GM20000 (cell line): ENCODE data around the gene TMEM208.

Source experiments
- DNase-seq: peaks from one replicate; pipeline ENCODE4 v3.0.0; 2012; ENCODE audit warnings: low spot score
- TF ChIP-seq, protein P1 (sequence below): IDR thresholded peaks from 2 replicates; pipeline ENCODE4 v1.5.1; 2012; ENCODE audit warnings: mild to moderate bottlenecking, control low read depth; ENCODE audit errors: extremely low read depth, missing control alignments

TMEM208 gene

DNA sequence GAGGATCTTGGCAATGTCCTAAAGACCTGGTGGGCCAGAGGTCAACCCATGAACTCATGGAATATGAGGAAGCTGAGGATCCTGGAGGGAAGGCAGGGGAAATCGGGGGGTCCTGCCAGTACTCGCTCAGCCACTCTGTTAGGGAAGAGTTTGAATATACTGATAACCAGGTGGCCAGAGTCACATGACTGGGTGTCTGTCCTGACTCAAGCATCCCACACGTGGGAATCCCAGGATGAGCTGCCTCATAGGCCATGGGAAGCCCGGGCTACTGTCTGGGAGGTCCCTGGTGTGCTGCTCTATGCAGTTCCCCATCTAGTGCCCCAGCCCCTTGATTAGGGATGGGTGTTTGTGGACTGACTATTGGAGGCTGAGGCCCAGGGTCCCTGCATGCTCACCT, 38.6 kb upstream of the TMEM208 start:
- no peak for DNase-seq
- TF ChIP-seq, protein P1, sequence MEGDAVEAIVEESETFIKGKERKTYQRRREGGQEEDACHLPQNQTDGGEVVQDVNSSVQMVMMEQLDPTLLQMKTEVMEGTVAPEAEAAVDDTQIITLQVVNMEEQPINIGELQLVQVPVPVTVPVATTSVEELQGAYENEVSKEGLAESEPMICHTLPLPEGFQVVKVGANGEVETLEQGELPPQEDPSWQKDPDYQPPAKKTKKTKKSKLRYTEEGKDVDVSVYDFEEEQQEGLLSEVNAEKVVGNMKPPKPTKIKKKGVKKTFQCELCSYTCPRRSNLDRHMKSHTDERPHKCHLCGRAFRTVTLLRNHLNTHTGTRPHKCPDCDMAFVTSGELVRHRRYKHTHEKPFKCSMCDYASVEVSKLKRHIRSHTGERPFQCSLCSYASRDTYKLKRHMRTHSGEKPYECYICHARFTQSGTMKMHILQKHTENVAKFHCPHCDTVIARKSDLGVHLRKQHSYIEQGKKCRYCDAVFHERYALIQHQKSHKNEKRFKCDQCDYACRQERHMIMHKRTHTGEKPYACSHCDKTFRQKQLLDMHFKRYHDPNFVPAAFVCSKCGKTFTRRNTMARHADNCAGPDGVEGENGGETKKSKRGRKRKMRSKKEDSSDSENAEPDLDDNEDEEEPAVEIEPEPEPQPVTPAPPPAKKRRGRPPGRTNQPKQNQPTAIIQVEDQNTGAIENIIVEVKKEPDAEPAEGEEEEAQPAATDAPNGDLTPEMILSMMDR = no peak

DNA sequence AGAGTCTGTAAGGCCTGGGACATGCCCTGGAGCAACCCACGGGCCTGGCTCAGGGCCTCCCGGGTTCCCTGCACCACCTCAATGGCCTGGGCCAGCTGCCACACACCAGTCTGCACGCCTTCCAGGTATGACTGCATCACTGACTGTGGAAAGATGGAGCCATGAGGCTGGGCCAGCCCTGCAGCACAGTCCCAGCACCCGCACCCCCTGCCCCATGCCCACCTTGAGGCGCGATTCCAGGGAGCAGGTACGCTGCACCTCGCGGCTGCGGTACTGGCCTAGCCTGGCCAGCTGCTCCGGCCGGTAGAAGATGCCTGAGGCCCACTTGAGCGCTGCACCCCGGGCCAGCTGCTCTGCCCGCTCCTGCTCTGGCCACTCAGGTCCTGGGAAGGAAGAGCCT, 38.1 kb upstream of the TMEM208 start:
- TF ChIP-seq, protein P1 = no peak
- DNase-seq = no peak

DNA sequence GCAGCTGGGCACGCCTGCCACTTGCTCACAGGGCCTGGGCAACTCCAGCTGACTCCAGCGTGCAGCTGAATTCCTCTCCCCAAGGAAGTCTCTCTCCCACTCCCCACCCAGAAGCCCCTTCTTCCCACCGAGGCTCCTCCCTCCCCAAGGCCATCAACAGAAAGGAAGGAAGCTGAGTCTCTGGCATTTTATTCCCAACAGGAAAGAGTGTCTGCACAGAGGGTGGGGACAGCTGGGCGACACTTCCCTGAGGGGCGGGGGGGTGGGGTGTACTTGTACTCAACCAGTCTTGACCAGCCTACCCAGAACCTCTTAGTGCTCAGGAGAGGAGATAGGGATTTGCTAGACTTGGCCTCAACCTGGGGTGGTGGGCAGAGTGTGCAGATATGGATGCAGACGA, 36.9 kb upstream of the TMEM208 start, which contains the start of gene EXOC3L1:
Gene EXOC3L1, minus strand, starts transcription at position 96 of the 400 bp plus-strand sequence. CDS start 460 bp downstream, outside the sequence.
- TF ChIP-seq, protein P1 = no peak
- no peak for DNase-seq

DNA sequence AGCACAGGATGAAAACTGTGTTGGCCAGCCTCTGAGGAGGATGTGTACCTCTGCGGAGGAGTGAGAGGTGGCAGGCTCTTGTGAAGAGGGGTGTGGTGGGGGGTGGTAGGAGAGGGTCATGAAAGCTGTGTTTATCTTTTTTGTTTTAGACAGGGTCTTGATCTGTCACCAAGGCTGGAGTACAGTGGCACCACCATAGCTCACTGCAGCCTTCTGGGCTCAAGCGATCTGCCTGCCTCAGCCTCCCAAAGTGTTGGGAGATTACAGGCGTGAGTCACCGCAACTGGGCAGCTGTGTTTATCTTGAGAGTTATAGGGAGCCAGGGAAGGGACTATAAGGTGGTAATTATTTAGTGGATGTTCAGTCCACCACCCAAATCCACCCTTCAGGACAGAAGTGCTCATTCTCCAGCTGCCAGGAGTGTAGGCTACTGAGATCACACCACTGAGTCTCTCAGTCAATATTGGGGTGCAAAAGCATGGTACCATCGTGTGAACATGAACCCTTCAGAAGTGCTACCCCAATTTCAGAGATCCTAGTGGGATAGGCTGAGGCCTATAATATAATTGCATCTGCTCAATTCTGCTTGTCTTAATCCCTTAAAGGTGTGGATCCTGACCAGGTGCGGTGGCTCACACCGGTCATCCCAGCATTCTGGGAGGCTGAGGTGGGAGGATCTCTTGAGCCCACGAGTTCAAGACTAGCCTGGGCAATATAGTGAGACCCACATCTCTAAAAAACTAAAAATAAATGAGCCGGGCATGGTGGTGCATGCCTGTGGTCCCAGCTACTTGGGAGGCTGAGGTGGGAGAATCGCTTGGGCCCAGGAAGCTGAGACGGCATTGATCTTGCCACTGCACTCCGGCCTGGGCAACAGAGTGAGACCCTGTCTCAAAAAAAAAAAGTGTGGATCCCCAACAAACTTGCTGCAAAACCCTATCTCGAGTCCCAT, 36.2 kb upstream of the TMEM208 start:
- TF ChIP-seq, protein P1 = no peak
- no peak for DNase-seq

DNA sequence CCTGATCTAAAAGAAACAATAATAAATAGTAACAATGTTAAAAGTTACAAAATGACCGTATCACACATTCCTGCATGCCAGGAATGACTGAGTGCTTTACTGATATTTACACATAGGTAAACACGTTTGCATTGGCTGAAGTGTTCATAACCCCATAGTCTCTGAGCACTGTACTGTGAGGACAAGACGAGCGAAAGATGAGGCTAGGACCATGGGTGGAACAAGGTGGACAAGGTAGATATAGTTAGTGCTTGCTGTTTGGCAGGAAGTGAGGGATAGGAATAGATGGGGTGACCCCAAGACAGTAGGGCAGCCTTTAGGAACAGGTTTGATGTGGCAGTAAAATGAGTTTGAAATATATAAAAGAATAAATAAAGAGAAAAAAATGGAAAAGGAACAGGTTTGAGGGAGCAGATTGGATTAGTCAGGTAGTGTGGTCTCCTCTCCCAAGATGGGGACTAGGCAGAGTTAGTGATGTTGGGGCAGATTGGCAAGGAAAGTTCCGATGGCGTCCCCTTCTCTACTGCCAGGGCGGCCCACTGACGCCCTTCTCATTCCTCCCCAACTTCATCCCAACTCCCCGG, 35.4 kb upstream of the TMEM208 start:
- no peak for DNase-seq
- TF ChIP-seq, protein P1 = no peak

DNA sequence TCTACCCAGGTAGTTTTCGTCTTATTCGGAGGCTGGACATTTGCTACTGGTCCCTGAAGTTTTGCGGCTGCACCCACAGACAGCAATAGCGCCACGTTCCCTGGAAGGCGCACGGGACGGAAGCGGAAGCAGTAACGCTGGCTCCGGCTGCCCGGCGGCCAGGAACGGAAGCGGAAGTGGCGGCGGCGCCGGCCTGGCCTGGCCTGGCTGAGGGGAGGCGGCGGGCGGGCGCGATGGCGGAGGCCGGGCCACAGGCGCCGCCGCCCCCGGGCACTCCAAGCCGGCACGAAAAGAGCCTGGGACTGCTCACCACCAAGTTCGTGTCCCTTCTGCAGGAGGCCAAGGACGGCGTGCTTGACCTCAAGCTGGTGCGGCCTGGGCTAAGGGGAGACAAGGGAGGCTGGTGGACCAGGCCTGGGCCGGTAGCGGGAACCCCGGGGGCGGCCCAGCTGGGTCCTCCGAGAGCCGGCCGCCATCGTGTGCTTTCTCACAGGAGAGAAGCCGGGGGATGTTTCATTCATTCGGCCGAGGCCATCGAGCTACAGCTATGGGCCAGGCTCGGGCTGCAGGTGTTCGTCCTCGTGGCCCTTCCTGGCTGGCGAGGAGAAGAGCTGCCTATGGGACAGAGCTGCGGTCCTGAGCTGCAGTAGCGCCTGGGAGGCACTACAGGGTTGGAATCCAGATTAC, 34.8 kb upstream of the TMEM208 start, which contains the start of gene E2F4:
Gene E2F4, plus strand, starts transcription at position 161 of the 687 bp plus-strand sequence. Its CDS starts 73 bp downstream, at position 234.
- DNase-seq = peak; percentile 98
- TF ChIP-seq, protein P1 = no peak
